ENCODE measurements around the gene ARMC9. TPM values are rescaled to one million over a fixed set of nuclear protein-coding genes. Genes with fewer than 3 reads are reported as not detected.

Gene ARMC9
- polyA plus RNA-seq, 1 donor from 2014 or later: 1.2 TPM

DNA sequence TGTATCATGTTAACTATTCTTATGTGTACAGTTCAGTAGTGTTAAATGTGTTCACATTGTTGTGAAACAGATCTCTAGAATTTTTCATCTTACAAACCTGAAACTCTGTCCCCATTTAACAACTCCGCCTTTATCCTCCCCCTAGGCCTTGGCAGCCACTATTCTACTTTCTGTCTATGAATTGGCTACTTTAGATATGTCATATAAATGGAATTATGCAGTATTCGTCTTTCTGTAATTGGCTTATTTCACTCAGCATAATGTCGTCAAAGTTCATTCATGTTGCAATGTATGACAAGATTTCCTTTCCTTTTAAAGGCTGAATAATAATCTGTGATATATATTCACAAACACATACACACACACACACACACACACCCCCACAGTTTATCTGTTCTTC is 12.4 kb downstream of the ARMC9 start:
- Mint-ChIP-seq H3K9me3 (no peaks in the 10 kb centered on the region), H3K27me3 (no peaks in the 10 kb centered on the region), H3K4me3 (no peak overlapping the region), H3K36me3 (no peaks in the 10 kb centered on the region), H3K27ac (no peak overlapping the region), H3K4me1 (peaks cover 0 to 2% (median 0%) of the 10 kb centered on the region in 3 donors)

- Mint-ChIP-seq H3K4me1 (peaks cover 0 to 2% (median 0%) of the 10 kb centered on the region in 3 donors), H3K4me3 (no peak overlapping the region), H3K27me3 (no peaks in the 10 kb centered on the region), H3K27ac (no peak overlapping the region), H3K9me3 (no peaks in the 10 kb centered on the region), H3K36me3 (no peaks in the 10 kb centered on the region)
Measured at GRCh38 chr2:231211486-231211885, 13.1 kb downstream of the ARMC9 start.

GRCh38 chr2:231212329-231212845 is 14.0 kb downstream of the ARMC9 start:
- Mint-ChIP-seq H3K36me3 (no peaks in the 10 kb centered on the region), H3K27ac (no peak overlapping the region)

GRCh38 chr2:231213931-231214642 is 15.7 kb downstream of the ARMC9 start:
- no peak overlapping the region for H3K4me3 Mint-ChIP-seq
- no peaks in the 10 kb centered on the region for H3K36me3 Mint-ChIP-seq
- H3K4me1 Mint-ChIP-seq: no peaks in the 10 kb centered on the region
- no peaks in the 10 kb centered on the region for H3K9me3 Mint-ChIP-seq
- no peak overlapping the region for H3K27ac Mint-ChIP-seq
- no peaks in the 10 kb centered on the region for H3K27me3 Mint-ChIP-seq

More at GRCh38 chr2:231212329-231212845, 14.0 kb downstream of the ARMC9 start:
- peaks cover 0 to 2% (median 0%) of the 10 kb centered on the region in 3 donors for H3K4me1 Mint-ChIP-seq
- no peak overlapping the region for H3K4me3 Mint-ChIP-seq
- no peaks in the 10 kb centered on the region for H3K27me3 Mint-ChIP-seq
- H3K9me3 Mint-ChIP-seq: no peaks in the 10 kb centered on the region

DNA sequence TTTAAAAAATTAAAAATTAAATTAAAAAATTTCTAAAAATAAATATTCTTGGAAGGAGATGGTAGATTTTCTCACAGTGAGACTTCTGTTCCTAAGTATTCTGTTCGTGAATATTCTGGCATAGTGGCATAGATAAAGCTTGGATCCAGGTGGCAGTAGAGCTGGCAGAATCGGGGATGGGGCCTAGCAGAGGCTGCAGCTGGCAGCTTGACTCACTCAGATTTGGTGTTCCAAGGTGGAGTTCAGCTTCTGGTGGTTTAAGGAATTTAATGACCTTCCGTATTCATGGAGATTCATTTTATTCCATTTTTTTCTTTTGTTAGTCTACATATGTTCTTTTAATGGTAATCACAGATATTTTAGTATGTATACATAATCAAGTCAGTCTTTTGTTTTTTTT is 19.9 kb downstream of the ARMC9 start:
- Mint-ChIP-seq H3K27ac (no peak overlapping the region), H3K9me3 (no peaks in the 10 kb centered on the region), H3K4me3 (no peak overlapping the region), H3K27me3 (no peaks in the 10 kb centered on the region), H3K36me3 (peaks cover 1% of the 10 kb centered on the region), H3K4me1 (no peaks in the 10 kb centered on the region)

DNA sequence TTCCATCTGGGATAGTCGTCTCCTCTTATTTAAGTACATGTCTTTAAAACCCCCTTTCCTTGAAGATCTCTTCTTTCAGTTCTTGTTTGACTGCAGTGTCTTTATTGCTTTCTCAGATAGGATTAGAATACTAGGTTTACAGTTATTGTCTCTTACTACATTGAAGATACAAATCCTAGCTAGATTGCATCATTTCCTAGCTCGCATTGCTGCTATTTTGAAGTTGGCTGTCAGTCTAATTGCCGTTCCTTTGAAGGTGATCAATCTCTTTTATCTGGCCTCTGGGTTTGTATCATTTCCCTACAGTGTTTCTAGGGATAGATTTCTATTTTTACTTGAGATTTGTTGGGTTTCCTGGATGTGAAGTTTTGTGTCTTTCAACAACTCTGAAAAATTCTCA is 20.9 kb downstream of the ARMC9 start:
- H3K4me3 Mint-ChIP-seq: no peak overlapping the region
- no peaks in the 10 kb centered on the region for H3K9me3 Mint-ChIP-seq
- H3K27ac Mint-ChIP-seq: no peak overlapping the region
- H3K27me3 Mint-ChIP-seq: no peaks in the 10 kb centered on the region
- peaks cover 1% of the 10 kb centered on the region for H3K36me3 Mint-ChIP-seq
- no peaks in the 10 kb centered on the region for H3K4me1 Mint-ChIP-seq

DNA sequence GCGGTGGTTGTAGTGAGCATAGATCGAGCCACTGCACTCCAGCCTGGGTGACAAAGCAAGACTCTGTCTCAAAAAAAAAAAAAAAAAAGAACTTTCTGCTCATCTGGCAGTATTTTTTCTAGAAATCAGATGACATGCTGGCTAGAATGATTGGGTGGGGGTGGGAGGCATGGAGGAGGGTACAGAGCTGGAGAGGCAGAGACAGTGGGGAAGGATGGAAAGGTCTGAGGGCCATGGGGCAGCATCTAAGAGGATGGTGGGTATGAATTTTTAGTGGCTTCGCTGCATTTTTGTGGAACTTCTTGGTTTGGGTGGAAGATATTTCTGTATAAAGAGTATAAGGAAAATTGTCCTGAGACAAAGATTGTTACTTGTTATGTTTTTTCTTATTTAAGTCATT is 23.3 kb downstream of the ARMC9 start:
- no peak overlapping the region for H3K4me3 Mint-ChIP-seq
- peaks cover 1% of the 10 kb centered on the region for H3K36me3 Mint-ChIP-seq
- no peaks in the 10 kb centered on the region for H3K4me1 Mint-ChIP-seq
- H3K9me3 Mint-ChIP-seq: no peaks in the 10 kb centered on the region
- no peaks in the 10 kb centered on the region for H3K27me3 Mint-ChIP-seq
- H3K27ac Mint-ChIP-seq: no peak overlapping the region

DNA sequence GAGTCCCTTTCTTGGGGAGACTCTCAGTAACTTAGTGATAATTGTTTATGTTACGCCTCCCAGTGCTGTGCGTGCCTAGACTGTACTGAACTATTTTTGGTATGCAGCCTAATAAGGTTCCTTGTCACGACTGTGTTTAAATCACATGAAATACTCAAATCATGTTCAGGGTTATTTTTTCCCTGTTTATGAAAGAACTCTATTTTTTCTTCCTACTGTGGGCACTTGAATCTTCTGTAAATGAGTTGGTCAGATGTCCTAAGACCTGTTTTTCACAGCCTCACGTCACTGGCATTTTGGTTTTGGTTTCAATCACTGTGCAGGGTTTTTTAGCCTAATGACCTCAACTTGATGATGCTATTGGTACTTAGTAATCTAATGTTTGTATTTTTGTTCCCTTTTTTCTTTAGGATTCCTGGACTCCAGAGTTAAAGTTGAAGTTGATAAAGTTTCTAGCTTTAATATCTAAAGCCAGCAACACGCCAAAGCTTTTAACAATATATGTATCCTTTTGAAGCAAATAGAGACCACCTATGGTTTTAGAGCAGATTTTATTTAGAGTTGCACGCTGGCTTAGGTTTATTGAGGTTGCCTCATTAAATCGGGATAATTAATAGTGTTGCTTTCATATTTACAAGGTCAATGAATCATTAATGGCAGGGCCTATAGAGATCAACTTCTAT is 24.0 kb downstream of the ARMC9 start:
- Mint-ChIP-seq H3K27ac (no peak overlapping the region), H3K4me1 (peaks cover 0 to 2% (median 0%) of the 10 kb centered on the region in 3 donors), H3K4me3 (no peak overlapping the region), H3K36me3 (peaks cover 1% of the 10 kb centered on the region), H3K9me3 (no peaks in the 10 kb centered on the region), H3K27me3 (no peaks in the 10 kb centered on the region)

- Mint-ChIP-seq H3K9me3 (no peaks in the 10 kb centered on the region), H3K27me3 (no peaks in the 10 kb centered on the region), H3K4me1 (peaks cover 0 to 3% (median under 1%) of the 10 kb centered on the region in 3 donors), H3K27ac (no peak overlapping the region), H3K4me3 (no peak overlapping the region), H3K36me3 (peaks cover 1% of the 10 kb centered on the region)
Measured at GRCh38 chr2:231223001-231223375, 24.6 kb downstream of the ARMC9 start.

DNA sequence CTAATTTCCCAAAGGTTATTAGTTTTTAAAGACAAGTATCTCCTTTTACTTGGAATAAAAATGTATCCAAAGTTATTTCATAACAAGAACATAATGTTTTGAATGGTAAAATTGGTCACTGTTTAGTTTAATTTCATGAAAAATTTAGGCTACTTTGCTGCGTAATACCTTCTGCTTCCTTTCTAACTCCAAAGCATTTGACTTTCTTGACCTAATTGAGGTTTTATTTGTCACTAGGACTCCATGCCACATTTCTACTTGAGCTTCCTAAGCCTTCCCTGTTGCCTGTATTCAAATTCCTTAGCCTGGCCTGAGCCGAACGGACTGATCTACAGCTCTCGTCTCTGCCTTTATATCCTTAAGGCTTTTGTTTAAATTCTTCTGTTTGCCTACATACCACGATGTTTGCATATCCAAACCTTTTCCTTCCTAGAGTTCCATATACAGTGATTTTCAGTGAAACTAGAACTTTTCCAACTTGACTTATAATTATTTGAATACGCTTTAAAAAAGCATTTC is 25.1 kb downstream of the ARMC9 start:
- Mint-ChIP-seq H3K36me3 (peaks cover 1% of the 10 kb centered on the region), H3K4me1 (peaks cover 0 to 8% (median 6%) of the 10 kb centered on the region in 3 donors), H3K9me3 (no peaks in the 10 kb centered on the region), H3K27ac (peak overlapping the region in 1 of 3 donors; percentile 76), H3K27me3 (no peaks in the 10 kb centered on the region), H3K4me3 (peak overlapping the region in 1 of 4 donors; percentile 31)

GRCh38 chr2:231227310-231228162 is 29.1 kb downstream of the ARMC9 start:
- Mint-ChIP-seq H3K4me1 (peaks cover 11 to 17% (median 14%) of the 10 kb centered on the region in 3 donors), H3K36me3 (no peaks in the 10 kb centered on the region), H3K27me3 (no peaks in the 10 kb centered on the region), H3K9me3 (no peaks in the 10 kb centered on the region), H3K4me3 (no peak overlapping the region), H3K27ac (no peak overlapping the region)

- H3K36me3 Mint-ChIP-seq: no peaks in the 10 kb centered on the region
- H3K4me3 Mint-ChIP-seq: peak overlapping the region in 2 of 4 donors; percentile 23 to 34
- H3K27me3 Mint-ChIP-seq: no peaks in the 10 kb centered on the region
- no peaks in the 10 kb centered on the region for H3K9me3 Mint-ChIP-seq
- peaks cover 11 to 17% (median 14%) of the 10 kb centered on the region in 3 donors for H3K4me1 Mint-ChIP-seq
- H3K27ac Mint-ChIP-seq: no peak overlapping the region
Measured at GRCh38 chr2:231228223-231228622, 29.8 kb downstream of the ARMC9 start.

- H3K27ac Mint-ChIP-seq: no peak overlapping the region
- H3K4me1 Mint-ChIP-seq: peaks cover 11 to 17% (median 14%) of the 10 kb centered on the region in 3 donors
- H3K27me3 Mint-ChIP-seq: no peaks in the 10 kb centered on the region
- H3K36me3 Mint-ChIP-seq: no peaks in the 10 kb centered on the region
- no peaks in the 10 kb centered on the region for H3K9me3 Mint-ChIP-seq
- H3K4me3 Mint-ChIP-seq: no peak overlapping the region
Measured at GRCh38 chr2:231228974-231229529, 30.6 kb downstream of the ARMC9 start.

- Mint-ChIP-seq H3K27ac (no peak overlapping the region), H3K36me3 (no peaks in the 10 kb centered on the region), H3K4me1 (no peaks in the 10 kb centered on the region)
Measured at GRCh38 chr2:231235217-231235616, 36.8 kb downstream of the ARMC9 start.

More at GRCh38 chr2:231235217-231235616, 36.8 kb downstream of the ARMC9 start:
- Mint-ChIP-seq H3K27me3 (no peaks in the 10 kb centered on the region), H3K4me3 (no peak overlapping the region), H3K9me3 (no peaks in the 10 kb centered on the region)
